SW 1271 (cell line): Measurements from ENCODE around the gene TSC22D3.

Experiments
- DNase-seq, 2 experiments: peaks; one replicate each; lab custom pipeline; 2025; lab: John Stamatoyannopoulos, UW

TSC22D3 gene

DNA sequence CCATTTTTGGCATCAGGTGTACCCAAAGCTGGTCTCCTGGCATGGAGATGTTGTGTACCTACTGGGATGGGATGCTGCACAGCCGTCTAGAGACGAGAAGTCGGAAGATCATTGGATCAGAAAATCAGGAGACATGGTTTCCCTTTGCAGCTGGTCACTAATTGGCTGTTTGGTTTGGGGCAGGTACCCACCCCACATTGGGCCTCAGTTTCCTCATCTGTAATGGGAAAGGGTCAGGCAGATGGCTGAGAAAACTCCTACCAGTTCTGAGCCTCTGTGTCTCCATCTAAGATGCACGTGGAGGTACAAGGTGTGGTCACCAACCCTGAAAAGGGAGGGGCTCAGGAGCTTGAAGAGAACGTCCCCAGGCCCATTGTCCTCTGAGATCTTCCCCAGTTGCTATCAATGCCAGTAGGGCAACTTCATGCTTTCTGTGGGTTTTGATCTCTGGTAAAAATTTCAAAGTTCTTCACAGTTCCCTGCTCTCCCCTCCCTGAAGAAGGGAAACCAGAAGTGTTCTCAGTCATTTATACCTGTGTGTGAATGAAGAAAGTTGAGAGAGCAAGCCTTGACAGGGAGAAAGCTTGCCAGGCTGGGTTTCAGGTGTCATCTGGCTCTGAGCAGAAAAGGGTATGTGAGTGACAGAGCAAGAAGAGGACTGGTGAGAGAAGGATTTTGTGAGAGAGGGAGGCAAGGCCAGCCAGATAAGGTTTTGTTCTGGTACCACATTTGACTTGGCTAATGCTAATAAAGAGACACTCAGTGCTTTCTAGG, 15.1 kb downstream of the TSC22D3 start:
- no peak for DNase-seq

DNA sequence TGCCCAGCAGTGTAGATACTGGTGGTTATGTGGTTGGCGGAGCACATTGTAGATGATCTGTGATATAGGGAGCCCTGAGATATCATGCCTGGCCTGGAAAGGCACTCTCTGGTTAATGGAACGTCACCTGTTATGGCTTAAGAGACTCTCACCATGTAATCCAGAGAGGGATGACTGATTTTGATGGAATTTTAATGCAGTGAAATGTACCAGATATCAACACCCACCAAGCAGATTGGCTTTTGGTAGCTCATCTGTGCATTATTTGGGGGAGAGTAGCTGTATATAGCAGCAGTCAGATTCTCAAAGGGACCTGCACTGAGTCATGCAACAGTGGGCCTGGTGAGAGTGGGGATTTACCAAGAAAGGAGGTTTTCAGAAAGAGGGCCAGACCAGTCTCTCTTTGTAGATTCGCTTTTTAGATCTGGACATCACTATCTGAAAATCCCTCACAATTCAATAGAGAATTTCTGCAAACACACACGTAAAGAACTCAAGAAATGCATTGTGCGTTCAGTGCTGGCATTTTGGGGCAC, 17.3 kb downstream of the TSC22D3 start:
- DNase-seq: no peak

DNA sequence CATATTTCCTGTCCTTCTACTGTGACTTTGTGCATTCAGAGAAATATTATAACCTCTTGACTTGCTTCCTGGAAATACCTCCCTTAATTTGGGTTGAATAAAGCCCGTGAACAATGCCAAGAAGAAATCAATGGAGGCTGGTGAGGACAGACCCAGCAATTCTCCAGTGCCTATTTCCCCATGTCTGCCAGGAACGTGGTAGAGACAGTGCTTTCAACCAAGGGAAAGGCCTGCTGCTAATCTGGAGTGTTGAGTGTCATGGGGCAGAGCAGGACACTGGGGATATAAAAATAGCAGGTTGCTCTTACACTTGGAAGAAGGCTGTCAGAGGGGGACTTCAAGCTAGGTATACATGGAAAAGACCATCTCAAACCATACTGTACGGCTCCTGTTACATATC, 19.9 kb downstream of the TSC22D3 start:
- no peak for DNase-seq

DNA sequence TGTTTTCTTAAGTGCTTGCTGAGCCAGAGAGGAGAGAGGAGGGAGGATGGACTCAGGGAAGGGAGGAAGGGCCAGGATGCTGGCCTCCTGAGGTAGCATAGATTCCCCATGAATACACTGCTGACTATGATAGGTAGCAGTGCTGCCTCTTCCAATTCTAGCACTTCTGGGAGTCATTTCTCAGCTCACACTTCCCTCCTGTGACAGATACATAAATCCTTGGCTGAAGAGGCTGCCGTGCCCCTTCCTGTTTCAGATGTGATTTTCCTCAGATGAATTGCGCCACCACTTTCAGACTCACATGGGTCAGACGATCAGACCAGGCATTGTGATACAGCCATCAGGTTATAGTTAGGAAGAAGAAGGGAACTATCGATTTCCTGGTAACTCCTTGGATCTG, 22.4 kb downstream of the TSC22D3 start:
- no peak for DNase-seq

DNA sequence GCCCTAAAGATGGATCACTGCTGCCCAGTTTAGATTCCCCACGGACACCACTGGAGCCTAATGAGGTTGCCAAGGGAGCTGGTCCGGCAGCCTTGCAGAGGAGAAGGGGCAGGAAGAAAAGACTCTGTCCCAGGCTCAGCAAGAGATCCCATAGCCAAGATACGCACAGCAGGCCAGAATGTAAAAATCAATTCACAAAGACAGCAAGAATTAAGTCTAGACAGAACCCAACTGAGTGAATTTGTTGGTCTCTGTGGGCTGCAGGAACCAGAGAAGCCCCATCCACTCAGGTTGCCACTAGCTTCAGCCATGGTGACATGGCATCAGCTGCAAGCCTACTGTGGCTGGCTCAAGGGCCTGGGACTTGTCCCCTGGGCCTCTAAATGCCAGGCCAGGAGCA, 22.9 kb downstream of the TSC22D3 start:
- no peak for DNase-seq

DNA sequence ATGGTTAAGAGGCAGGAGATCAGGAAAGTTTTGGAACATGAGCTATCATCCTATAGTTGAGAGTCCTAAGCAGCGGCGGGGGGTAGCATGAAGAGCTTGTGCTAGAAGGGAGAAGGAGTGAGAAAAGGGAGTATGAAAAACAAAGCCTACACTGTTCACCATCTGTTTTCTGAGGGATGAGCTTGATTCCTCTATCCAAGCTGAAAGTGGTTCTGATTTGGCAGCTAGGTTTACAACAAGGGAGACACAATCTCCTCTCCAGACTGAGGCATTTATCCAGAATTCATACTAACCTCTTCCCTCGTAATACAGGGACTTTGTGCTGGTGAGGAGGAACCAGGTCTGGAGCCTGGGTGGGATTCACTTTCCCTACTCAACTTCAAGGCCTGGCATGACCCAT, 23.5 kb downstream of the TSC22D3 start:
- DNase-seq: no peak

DNA sequence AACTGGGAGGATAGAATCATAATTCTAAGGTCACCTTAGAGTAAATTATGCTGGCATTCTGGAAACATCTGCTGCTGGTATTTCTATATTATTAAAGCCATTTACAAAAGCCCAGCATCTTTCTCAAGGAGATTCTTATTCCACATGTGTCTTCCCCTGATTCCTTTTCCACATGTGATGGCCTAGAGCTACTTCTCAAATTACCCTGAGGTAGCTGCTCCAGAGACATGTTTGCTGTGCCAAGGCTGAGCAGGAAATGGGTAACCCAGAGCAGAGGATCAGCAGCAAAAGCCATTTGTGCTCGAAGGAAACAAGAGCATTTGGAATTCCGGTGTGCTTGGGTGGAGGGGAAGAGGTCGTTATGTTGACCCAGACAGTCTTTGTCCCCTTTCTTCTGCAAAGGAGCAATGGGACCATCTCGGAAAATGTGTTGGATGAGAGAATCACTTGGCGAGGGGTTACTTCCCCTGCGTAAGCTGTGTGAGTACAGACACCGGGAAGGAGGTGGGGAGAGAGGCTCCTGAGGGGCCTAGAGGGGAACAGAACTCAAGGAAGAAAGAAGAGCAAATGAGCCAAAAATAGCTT, 24.6 kb downstream of the TSC22D3 start:
- no peak for DNase-seq

DNA sequence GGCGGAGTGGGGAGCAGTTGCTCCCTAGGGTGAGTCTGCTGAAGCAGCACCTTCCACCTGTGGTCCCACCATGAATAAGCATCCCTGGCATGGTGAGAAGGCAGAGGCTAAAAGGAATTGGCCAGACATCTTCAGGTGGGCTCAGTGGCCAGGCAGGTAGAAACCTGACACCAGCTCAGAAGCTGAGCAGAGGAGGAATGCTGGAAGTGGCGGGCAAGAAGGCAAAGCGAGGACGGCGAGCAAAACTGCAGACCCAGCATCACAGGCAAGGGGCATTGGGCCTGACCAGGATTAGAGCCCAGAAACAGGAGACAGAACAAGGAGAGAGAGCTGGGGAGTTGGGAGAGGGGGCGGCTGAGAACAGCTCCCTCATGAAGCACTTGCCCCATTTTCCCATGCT, 25.3 kb downstream of the TSC22D3 start:
- no peak for DNase-seq

DNA sequence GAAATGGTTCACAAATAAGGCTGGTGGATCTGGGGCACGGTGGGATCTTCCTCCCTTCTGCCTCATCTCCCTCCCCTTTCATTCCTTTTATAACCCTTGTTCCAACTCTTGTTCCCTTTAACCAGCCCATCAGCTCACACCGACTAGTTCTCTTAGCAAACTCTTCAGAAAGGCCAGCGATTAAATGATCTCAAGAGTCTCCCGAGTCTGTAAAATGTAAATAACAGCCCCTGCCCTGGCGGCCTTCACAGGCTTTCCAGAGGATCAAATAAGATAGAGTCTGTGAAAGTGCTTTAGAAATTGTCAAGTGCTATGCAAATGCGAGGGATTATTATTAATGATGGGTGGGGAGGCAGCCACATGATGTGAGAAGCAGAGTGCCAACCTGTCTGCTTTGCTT, 27.1 kb downstream of the TSC22D3 start:
- no peak for DNase-seq

DNA sequence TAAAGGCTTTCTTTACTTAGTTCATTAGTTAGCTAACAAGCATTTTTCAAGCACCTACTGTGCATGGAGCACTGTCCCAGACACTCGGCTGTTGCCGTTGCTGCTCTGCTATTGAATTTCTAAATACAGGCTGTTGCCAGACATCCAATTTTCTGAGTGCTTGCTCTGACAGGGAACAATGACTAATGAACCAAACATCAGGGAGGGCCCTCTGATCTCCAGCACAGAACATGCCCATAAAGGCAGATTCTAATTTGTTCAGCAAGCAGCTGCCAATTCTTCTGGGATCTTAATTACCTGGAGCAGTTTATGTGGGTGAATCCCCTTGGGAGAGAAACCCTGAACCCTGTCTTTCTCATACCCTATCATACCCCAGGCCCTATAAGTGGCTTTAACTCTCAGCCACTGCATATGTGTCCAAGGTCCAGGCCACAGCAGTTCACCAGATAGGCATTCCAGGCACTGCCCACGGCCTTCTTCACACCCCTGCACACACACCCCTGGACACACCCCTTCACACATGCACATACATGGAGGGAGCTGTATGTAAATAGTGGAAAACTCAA, 27.9 kb downstream of the TSC22D3 start:
- no peak for DNase-seq

DNA sequence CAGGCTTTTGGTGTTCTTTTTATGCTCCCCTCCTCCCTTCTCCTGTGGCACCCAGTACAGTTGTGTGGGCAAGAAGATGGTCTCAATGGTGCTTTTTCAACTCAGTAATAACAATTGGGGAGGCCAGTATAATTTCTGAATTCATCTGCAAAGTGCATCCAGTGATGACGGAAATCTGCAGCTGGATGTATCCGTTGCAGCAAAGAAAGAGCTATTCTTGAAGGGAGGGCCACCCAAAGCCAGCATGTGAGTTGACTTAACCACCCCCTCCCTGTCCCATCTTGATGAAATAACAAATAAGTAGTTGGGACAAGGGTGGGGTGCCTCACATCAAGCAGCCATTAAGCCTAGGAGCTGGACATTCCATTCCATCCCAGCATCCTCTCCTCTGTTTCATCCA, 30.7 kb downstream of the TSC22D3 start:
- no peak for DNase-seq

DNA sequence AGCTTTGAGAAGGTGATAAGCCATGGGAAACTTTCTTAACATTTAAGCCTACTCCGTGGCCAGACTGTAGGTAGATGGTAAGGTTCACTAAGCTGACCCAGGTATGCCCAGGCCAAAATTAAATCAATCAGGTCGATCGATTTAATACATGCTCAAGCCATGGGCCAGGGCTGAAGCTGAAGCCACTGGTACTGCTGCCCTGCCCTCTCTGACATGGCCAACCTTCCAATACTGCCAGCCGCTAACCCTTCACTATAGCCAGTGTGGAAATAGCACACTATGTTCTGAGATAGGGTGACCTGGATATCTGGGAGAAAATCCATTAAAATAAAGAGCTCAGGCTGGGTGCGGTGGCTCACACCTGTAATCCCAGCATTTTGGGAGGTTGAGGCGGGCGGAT, 31.6 kb downstream of the TSC22D3 start:
- DNase-seq: no peak

DNA sequence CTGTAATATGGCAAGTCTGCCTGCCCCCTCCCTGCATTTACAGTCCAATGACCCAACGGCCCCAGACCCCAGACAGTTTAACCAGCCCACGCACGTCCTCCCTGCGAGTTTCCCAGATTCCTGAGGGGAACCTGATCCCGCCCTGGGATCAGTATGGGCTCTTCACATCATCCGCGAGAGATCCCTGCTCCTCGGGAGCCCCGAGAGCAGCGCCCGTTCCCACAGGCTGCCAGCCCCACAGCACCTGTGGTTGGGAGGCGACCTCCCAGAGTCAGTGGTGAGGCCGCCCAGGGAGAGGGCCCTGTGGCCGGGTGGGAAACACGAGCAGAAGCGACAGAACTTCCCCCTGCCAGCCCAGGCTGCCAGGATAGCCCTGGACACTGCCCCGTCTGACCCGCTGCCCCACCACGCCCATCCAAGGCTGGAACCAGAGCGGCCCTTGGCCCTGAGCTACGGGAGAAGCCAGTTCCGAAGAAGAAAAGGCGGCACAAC, 32.8 kb downstream of the TSC22D3 start:
- DNase-seq: no peak

DNA sequence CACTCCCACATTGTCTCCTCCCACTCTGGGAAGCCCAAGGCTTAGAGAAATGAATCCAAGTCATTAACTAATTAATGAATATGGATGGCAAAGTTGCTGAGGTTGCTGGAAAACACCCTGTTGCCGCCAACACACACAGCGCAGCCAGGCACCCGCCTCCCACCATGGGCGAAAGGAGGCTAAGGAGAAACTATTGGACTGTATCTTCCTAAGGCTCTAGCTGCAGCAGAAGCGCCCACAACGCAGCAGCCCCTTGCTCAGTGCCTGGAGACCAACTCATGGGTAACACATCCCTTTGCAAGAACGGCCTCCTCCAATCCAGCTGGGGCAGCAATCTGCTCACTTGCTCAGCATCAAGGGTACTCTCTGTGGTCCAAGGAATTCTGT, 34.2 kb downstream of the TSC22D3 start:
- DNase-seq: no peak

DNA sequence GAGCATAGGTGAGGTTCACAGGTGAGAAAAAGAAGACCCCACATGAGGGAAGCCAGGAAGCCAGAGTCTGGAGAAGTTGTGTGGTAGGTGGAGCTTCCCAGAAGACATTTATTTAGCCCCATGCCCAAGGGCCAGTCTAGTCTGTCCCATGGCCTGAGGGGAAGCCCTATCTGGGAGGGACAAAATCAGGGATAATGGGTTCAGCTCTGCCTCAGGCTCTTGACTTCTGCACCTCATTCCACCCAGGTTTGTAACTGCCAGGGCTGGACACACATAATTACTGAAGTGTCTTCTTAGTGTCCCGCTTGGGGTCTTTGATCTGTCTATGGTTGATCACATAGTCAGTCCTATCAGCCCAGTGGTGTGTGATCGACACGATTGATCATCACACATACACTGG, 36.0 kb downstream of the TSC22D3 start:
- DNase-seq: no peak

DNA sequence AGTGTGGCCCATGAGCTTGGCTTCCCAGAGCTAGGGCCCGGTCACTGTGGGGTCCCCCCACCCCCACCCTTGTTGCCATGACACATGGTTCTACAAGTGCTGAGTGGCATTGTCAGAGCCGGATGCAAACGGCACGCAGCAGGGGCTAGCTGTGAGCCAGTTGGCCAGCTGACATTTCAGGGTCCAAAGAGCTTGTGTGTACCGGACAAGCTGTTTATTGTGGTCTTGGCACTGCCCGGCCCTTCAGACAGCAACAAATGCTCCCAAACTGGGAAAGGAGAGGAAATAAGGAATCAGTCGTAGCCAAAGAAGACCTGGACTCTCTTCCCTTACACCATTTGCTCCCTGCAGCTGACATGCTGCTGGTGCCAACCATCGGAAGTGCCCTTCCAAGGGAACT, 36.8 kb downstream of the TSC22D3 start:
- no peak for DNase-seq

DNA sequence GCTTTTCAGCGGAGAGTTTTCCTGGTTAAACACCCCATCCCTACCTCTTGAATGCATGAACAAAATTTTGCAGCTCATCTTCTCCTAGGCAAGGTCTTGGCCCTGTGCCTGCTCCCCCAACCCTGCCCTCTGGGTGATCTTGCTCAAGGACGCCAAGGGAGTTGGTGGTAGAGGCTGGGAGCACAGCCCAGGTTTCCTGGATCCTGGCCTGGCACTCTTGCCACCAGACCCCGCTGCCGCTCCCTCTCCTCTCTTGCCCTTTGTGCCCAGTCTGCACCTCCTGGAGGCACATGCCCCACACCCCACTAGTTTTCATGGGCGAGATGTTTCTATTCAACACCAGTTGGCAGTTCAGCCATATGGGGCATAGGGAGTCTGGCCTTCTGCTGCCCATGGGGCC, 37.3 kb downstream of the TSC22D3 start:
- no peak for DNase-seq

DNA sequence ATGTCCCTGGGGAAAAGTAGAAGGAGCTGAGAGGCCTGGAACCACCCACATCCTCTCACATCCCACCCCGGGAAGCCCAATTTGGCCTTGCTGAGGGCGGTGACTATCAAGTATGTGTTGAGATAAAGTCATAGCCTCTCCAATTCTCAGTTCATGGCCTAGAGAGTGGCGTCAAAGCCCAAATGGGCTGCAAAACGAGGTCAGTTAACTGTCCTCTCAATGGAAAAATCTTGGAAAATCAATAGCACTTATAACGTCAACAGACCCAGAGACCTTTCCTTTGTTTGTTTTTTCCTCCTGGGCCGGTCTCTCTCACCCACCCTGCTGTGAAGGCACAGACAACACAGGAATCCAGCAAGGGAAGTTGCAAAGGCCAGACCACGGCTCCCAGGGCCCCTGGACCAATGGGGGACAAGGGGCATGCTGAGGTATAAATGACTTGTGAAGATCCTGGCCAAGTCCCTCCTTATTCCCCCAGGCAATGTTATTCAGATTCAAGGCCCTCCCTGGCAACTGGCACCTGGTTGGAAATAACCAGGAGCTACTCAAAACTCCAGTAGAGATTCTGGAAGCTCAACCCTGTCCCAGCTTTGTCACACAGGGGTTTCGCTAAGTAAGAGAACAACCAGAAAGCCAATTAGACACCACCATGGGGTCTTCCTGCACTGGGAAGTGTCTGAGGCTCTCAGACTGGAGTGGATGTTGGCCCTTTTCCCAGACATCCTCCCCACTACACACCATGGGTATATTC, 38.6 kb downstream of the TSC22D3 start:
- DNase-seq: no peak

DNA sequence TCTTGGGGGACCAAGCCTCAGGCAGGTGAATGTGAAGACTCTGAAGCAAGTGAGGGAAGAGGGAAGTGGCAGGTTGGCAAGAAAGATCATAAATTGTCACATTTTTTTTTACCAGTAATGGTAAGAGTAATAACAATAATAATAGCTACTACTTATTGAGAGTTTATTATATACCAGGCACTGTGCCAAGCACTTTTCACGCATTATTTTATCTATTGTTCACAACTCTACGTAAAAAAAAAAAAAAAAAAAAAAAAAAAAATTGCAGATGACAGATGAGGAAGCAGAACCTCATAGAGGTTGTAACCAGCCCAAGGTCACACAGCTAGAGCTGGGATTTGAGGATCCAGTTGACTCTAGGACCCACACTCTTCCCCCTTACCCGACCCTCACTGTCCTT, 40.9 kb downstream of the TSC22D3 start:
- no peak for DNase-seq

DNA sequence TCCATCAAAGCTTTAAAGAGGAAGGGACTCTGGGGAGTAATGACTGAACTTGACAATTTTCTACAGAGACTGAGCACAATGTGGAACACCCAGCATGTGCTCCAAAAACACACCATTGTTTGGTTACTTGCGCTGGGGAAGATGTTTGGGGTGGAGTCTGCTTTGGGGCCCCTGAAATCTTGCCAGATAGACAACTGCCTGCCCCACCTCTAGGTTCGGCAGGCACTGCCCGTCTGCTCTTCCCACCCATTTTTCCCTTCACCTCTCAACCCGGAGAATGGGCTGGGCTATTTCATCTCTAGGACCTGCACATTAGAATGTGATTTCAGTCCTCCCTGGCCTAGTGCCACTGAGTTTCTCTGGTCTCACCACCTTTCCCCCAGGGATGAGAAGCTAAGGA, 41.9 kb downstream of the TSC22D3 start:
- no peak for DNase-seq

DNA sequence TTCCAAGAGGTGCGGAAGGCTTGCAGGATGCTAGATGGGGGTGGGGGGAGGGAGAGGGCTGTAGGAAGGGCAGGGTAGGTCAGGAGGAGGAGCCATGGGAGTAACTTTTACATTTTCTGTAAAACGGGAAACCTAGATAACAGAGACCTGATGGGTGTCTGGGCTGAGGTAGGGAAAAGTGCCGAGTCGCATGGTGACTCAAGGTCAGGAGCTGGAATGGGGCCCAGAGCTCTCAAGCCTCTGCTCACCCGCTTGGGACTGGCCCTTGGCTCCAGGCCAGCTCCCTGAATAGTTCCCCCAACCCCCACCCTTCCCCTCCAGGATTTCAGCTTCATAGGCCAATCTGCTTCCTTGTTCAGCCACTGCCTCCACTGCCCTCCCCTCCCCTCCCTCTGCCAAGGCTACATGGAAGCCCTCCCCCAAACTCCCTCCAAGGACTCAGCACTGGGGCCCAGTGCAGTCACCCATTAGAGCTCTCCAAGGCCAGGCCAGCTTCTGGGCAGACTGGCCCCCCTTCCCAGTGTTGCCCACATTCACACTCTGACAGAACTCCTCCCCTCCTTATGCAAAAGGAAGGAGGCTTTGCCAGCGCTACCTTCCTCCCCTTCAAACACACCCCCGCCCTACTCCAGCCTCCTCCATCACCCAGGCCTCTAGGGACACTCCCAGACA, 43.6 kb downstream of the TSC22D3 start:
- DNase-seq: no peak
